Measurements from ENCODE around the gene STYXL1. TPM values are rescaled to one million over a fixed set of nuclear protein-coding genes. Genes with fewer than 3 reads are reported as not detected.

STYXL1 gene
- total and polyA plus RNA-seq, 2 experiments from 2014 or later = 28.0 to 39.2 TPM

DNA sequence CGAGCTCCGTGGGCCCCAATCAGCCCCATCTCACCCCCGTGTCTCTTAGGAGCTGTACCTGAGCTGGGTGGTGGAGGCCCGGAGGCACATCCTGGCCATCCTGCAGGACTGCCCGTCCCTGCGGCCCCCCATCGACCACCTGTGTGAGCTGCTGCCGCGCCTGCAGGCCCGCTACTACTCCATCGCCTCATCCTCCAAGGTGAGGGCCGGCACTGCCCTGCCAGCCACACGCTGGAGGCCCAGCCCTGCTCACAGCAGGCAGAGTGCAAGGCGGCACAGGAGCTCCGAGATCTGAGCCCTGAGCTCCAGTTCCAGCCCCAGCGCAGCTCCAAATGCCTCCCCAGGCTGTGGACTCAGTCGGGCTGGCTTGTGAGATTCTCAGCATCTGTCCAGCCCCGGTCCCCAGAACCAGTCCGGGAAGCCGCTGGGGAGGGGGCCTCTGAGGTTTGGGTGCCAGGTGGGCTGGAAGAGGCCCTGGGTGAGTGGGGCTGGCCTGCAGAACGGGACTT is 62.7 kb downstream of the STYXL1 start:
- H3K4me1 ChIP-seq (ENCODE audit: insufficient read depth) = no peaks in the 10 kb centered on the region
- H3K27ac ChIP-seq (ENCODE audit: low read depth) = no peak overlapping the region
- H3K27me3 ChIP-seq (ENCODE audit: insufficient read depth) = no peaks in the 10 kb centered on the region
- no peaks in the 10 kb centered on the region for H3F3A ChIP-seq (replicated peaks; ENCODE audit: low read depth)
- Mint-ChIP-seq H3K36me3 (ENCODE audit: low read depth) (peaks cover 27% of the 10 kb centered on the region), H3K4me1 (peaks cover 10% of the 10 kb centered on the region), H3K4me3 (no peak overlapping the region), H3K27ac (no peak overlapping the region), H3K27me3 (ENCODE audit: insufficient read depth, low read depth, poor library complexity) (peaks cover 18% of the 10 kb centered on the region), H3K9me3 (no peaks in the 10 kb centered on the region)
- no peaks in the 10 kb centered on the region for H3K79me2 ChIP-seq (replicated peaks; ENCODE audit: insufficient read depth)
- TF ChIP-seq JUNB (IDR thresholded peaks at IDR 0.05; ENCODE audit: unreplicated experiment) (no peak), ZNF331 (CRISPR knock-in tag; IDR thresholded peaks at IDR 0.05; ENCODE audit: low read depth) (no peak), CREB1 (CRISPR knock-in tag; IDR thresholded peaks at IDR 0.05; ENCODE audit: low read depth) (no peak), ZNF114 (CRISPR knock-in tag; IDR thresholded peaks at IDR 0.05) (no peak), POLR2AphosphoS5 (IDR thresholded peaks at IDR 0.05; ENCODE audit: low read depth) (no peak), STAT1 (IDR thresholded peaks at IDR 0.05; ENCODE audit: unreplicated experiment) (no peak), NANOG (IDR thresholded peaks at IDR 0.05; ENCODE audit: borderline replicate concordance) (no peak), EZH2 (IDR thresholded peaks at IDR 0.05; ENCODE audit: low read depth, unreplicated experiment) (no peak), EZH2phosphoT487 (IDR thresholded peaks at IDR 0.05; ENCODE audit: unreplicated experiment) (no peak)
- TF ChIP-seq, protein P1, sequence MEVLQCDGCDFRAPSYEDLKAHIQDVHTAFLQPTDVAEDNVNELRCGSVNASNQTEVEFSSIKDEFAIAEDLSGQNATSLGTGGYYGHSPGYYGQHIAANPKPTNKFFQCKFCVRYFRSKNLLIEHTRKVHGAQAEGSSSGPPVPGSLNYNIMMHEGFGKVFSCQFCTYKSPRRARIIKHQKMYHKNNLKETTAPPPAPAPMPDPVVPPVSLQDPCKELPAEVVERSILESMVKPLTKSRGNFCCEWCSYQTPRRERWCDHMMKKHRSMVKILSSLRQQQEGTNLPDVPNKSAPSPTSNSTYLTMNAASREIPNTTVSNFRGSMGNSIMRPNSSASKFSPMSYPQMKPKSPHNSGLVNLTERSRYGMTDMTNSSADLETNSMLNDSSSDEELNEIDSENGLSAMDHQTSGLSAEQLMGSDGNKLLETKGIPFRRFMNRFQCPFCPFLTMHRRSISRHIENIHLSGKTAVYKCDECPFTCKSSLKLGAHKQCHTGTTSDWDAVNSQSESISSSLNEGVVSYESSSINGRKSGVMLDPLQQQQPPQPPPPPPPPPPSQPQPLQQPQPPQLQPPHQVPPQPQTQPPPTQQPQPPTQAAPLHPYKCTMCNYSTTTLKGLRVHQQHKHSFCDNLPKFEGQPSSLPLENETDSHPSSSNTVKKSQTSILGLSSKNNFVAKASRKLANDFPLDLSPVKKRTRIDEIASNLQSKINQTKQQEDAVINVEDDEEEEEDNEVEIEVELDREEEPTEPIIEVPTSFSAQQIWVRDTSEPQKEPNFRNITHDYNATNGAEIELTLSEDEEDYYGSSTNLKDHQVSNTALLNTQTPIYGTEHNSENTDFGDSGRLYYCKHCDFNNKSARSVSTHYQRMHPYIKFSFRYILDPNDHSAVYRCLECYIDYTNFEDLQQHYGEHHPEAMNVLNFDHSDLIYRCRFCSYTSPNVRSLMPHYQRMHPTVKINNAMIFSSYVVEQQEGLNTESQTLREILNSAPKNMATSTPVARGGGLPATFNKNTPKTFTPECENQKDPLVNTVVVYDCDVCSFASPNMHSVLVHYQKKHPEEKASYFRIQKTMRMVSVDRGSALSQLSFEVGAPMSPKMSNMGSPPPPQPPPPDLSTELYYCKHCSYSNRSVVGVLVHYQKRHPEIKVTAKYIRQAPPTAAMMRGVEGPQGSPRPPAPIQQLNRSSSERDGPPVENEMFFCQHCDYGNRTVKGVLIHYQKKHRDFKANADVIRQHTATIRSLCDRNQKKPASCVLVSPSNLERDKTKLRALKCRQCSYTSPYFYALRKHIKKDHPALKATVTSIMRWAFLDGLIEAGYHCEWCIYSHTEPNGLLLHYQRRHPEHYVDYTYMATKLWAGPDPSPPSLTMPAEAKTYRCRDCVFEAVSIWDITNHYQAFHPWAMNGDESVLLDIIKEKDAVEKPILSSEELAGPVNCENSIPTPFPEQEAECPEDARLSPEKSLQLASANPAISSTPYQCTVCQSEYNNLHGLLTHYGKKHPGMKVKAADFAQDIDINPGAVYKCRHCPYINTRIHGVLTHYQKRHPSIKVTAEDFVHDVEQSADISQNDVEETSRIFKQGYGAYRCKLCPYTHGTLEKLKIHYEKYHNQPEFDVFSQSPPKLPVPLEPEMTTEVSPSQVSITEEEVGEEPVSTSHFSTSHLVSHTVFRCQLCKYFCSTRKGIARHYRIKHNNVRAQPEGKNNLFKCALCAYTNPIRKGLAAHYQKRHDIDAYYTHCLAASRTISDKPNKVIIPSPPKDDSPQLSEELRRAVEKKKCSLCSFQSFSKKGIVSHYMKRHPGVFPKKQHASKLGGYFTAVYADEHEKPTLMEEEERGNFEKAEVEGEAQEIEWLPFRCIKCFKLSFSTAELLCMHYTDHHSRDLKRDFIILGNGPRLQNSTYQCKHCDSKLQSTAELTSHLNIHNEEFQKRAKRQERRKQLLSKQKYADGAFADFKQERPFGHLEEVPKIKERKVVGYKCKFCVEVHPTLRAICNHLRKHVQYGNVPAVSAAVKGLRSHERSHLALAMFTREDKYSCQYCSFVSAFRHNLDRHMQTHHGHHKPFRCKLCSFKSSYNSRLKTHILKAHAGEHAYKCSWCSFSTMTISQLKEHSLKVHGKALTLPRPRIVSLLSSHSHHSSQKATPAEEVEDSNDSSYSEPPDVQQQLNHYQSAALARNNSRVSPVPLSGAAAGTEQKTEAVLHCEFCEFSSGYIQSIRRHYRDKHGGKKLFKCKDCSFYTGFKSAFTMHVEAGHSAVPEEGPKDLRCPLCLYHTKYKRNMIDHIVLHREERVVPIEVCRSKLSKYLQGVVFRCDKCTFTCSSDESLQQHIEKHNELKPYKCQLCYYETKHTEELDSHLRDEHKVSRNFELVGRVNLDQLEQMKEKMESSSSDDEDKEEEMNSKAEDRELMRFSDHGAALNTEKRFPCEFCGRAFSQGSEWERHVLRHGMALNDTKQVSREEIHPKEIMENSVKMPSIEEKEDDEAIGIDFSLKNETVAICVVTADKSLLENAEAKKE (CRISPR knock-in tag; IDR thresholded peaks at IDR 0.05) = no peak
- TF ChIP-seq, protein P2, sequence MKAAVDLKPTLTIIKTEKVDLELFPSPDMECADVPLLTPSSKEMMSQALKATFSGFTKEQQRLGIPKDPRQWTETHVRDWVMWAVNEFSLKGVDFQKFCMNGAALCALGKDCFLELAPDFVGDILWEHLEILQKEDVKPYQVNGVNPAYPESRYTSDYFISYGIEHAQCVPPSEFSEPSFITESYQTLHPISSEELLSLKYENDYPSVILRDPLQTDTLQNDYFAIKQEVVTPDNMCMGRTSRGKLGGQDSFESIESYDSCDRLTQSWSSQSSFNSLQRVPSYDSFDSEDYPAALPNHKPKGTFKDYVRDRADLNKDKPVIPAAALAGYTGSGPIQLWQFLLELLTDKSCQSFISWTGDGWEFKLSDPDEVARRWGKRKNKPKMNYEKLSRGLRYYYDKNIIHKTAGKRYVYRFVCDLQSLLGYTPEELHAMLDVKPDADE (IDR thresholded peaks at IDR 0.05) = no peak
- TF ChIP-seq, protein P3, sequence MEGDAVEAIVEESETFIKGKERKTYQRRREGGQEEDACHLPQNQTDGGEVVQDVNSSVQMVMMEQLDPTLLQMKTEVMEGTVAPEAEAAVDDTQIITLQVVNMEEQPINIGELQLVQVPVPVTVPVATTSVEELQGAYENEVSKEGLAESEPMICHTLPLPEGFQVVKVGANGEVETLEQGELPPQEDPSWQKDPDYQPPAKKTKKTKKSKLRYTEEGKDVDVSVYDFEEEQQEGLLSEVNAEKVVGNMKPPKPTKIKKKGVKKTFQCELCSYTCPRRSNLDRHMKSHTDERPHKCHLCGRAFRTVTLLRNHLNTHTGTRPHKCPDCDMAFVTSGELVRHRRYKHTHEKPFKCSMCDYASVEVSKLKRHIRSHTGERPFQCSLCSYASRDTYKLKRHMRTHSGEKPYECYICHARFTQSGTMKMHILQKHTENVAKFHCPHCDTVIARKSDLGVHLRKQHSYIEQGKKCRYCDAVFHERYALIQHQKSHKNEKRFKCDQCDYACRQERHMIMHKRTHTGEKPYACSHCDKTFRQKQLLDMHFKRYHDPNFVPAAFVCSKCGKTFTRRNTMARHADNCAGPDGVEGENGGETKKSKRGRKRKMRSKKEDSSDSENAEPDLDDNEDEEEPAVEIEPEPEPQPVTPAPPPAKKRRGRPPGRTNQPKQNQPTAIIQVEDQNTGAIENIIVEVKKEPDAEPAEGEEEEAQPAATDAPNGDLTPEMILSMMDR (conservative IDR thresholded peaks at IDR 0.05; ENCODE audit: low read depth in 2 of 2) = no peak
- TF ChIP-seq, protein P4, sequence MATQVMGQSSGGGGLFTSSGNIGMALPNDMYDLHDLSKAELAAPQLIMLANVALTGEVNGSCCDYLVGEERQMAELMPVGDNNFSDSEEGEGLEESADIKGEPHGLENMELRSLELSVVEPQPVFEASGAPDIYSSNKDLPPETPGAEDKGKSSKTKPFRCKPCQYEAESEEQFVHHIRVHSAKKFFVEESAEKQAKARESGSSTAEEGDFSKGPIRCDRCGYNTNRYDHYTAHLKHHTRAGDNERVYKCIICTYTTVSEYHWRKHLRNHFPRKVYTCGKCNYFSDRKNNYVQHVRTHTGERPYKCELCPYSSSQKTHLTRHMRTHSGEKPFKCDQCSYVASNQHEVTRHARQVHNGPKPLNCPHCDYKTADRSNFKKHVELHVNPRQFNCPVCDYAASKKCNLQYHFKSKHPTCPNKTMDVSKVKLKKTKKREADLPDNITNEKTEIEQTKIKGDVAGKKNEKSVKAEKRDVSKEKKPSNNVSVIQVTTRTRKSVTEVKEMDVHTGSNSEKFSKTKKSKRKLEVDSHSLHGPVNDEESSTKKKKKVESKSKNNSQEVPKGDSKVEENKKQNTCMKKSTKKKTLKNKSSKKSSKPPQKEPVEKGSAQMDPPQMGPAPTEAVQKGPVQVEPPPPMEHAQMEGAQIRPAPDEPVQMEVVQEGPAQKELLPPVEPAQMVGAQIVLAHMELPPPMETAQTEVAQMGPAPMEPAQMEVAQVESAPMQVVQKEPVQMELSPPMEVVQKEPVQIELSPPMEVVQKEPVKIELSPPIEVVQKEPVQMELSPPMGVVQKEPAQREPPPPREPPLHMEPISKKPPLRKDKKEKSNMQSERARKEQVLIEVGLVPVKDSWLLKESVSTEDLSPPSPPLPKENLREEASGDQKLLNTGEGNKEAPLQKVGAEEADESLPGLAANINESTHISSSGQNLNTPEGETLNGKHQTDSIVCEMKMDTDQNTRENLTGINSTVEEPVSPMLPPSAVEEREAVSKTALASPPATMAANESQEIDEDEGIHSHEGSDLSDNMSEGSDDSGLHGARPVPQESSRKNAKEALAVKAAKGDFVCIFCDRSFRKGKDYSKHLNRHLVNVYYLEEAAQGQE (IDR thresholded peaks at IDR 0.05; ENCODE audit: unreplicated experiment) = no peak
- H3K9me2 ChIP-seq (ENCODE audit: insufficient read depth) = no peaks in the 10 kb centered on the region
- ATAC-seq (no peak), DNase-seq (ENCODE audit: low spot score) (no peak)
- H2AFZ ChIP-seq = no peak overlapping the region
- H3K4me2 ChIP-seq = no peak overlapping the region
- H3K4me3 ChIP-seq = no peak overlapping the region
- H3K36me3 ChIP-seq (ENCODE audit: insufficient read depth) = no peaks in the 10 kb centered on the region; the same call in 1 of the 2 replicates
- H4K20me1 ChIP-seq (replicated peaks; ENCODE audit: insufficient read depth) = no peaks in the 10 kb centered on the region

Measured in GM23338 (cell line).